H1 (cell line): ENCODE measurements around the gene LHPP. TPM values are rescaled to one million over a fixed set of nuclear protein-coding genes. Genes with fewer than 3 reads are reported as not detected.

Source experiments
- CTCF ChIA-PET: fragments of 300-600 bp; sonication (Branson Sonifier 250); formaldehyde crosslinking; loops from one replicate; lab custom pipeline; 2021; ENCODE audit not compliant: partially characterized antibody; lab: Charles Lee
- POLR2A ChIA-PET: fragments of 300-600 bp; sonication (Branson Sonifier 250); formaldehyde crosslinking; loops from one replicate; lab custom pipeline; 2021; ENCODE audit warnings: inconsistent platforms; ENCODE audit not compliant: partially characterized antibody; lab: Charles Lee
- DNase-seq, 2 experiments: peaks; one replicate each; pipeline versions ENCODE4 v3.0.0 to v3.0.0-alpha.2; 2010 to 2022; ENCODE audit warnings: low spot score in 2 of 2, low read depth in 1 of 2, mixed read lengths in 1 of 2
- FAIRE-seq: peaks from 2 replicates; lab custom pipeline; 2011; peaks lifted over from hg19 to GRCh38; lab: Jason Lieb, UNC
- H2AFZ ChIP-seq: 2 replicates; pipeline ENCODE4 v1.8.1; 2012; ENCODE audit warnings: low read length, inconsistent platforms
- H2AK5ac ChIP-seq: 2 replicates; pipeline ENCODE4 v1.6.1; 2013; ENCODE audit warnings: low read depth, low read length
- H2BK120ac ChIP-seq: replicated peaks from 2 replicates; pipeline ENCODE3; 2013; ENCODE audit warnings: low read depth, low read length, inconsistent platforms
- H2BK12ac ChIP-seq: 2 replicates; pipeline ENCODE4 v1.6.1; 2013; ENCODE audit warnings: low read depth, low read length
- H2BK15ac ChIP-seq: 2 replicates; pipeline ENCODE4 v1.6.1; 2013; ENCODE audit warnings: low read length
- H2BK20ac ChIP-seq: 2 replicates; pipeline ENCODE4 v1.6.1; 2013; ENCODE audit warnings: low read length
- H2BK5ac ChIP-seq: 2 replicates; pipeline ENCODE4 v1.6.1; 2013; ENCODE audit warnings: low read depth, low read length
- H3K14ac ChIP-seq: 2 replicates; pipeline ENCODE4 v1.6.1; 2013; ENCODE audit warnings: inconsistent platforms; ENCODE audit not compliant: insufficient read length
- H3K18ac ChIP-seq: 2 replicates; pipeline ENCODE4 v1.6.1; 2013; ENCODE audit warnings: low read length; ENCODE audit errors: extremely low read depth
- H3K23ac ChIP-seq: 2 replicates; pipeline ENCODE4 v1.6.1; 2013; ENCODE audit warnings: inconsistent platforms; ENCODE audit not compliant: insufficient read length
- H3K23me2 ChIP-seq: 2 replicates; pipeline ENCODE4 v1.6.1; 2013; ENCODE audit warnings: low read depth, low read length
- H3K27ac ChIP-seq: 2 replicates; pipeline ENCODE4 v1.6.1; 2011; ENCODE audit warnings: low read depth, low read length, inconsistent platforms
- H3K27me3 ChIP-seq, 4 experiments: replicated peaks in 1 of 4; 1 replicate in 1 of 4; 2 replicates in 3 of 4; pipeline versions ENCODE4 v1.6.1 to v1.8.1; 2011 to 2013; ENCODE audit warnings: low read length in 3 of 4, mild to moderate bottlenecking in 3 of 4, inconsistent platforms in 2 of 4, mixed read lengths in 2 of 4, moderate library complexity in 1 of 4; ENCODE audit not compliant: control insufficient read depth in 3 of 4, insufficient read depth in 3 of 4; ENCODE audit errors: extremely low read depth in 1 of 4
- H3K36me3 ChIP-seq, 4 experiments: 2 replicates each; pipeline versions ENCODE4 v1.6.1 to v1.8.1; 2011 to 2013; ENCODE audit warnings: mild to moderate bottlenecking in 4 of 4, low read length in 3 of 4, moderate library complexity in 2 of 4, control low read depth in 1 of 4, inconsistent platforms in 1 of 4; ENCODE audit not compliant: insufficient read depth in 4 of 4, control insufficient read depth in 2 of 4
- H3K4ac ChIP-seq: replicated peaks from 2 replicates; pipeline ENCODE3; 2013; ENCODE audit warnings: low read length, low read depth, mixed read lengths, inconsistent platforms; ENCODE audit not compliant: insufficient read length
- H3K4me1 ChIP-seq, 4 experiments: replicated peaks in 1 of 4; 1 replicate in 1 of 4; 2 replicates in 3 of 4; pipeline versions ENCODE4 v1.6.1 to v1.8.1; 2011 to 2013; ENCODE audit warnings: low read length in 3 of 4, inconsistent platforms in 2 of 4, mixed read lengths in 1 of 4; ENCODE audit not compliant: insufficient read depth in 4 of 4, control insufficient read depth in 3 of 4
- H3K4me2 ChIP-seq, 2 experiments: 2 replicates each; pipeline versions ENCODE4 v1.6.1 to v1.8.1; 2011 to 2013; ENCODE audit warnings: low read depth in 2 of 2, low read length in 2 of 2, control low read depth in 1 of 2, inconsistent platforms in 1 of 2, mild to moderate bottlenecking in 1 of 2; ENCODE audit not compliant: insufficient read depth in 1 of 2
- H3K4me3 ChIP-seq, 4 experiments: fragments of 200-600, 300-600 bp in 1 of 4; sonication (generic), shearing (Covaris generic), sonication (Bioruptor Twin) in 1 of 4; 2 replicates each; pipeline versions ENCODE4 v1.5.1 to v1.8.1; 2011 to 2016; ENCODE audit warnings: low read length in 4 of 4, low read depth in 3 of 4, control low read depth in 2 of 4, inconsistent platforms in 2 of 4, mild to moderate bottlenecking in 2 of 4, mixed read lengths in 1 of 4, moderate library complexity in 1 of 4; ENCODE audit not compliant: insufficient read depth in 2 of 4; ENCODE audit errors: extremely low read depth in 1 of 4
- H3K56ac ChIP-seq: replicated peaks from 2 replicates; pipeline ENCODE3; 2013; ENCODE audit warnings: low read depth, mild to moderate bottlenecking, mixed read lengths, low read length, inconsistent platforms; ENCODE audit not compliant: insufficient read length
- H3K79me1 ChIP-seq: 2 replicates; pipeline ENCODE4 v1.6.1; 2013; ENCODE audit warnings: low read depth, low read length, control low read depth
- H3K79me2 ChIP-seq, 2 experiments: 2 replicates each; pipeline versions ENCODE4 v1.6.1 to v1.8.1; 2012 to 2013; ENCODE audit warnings: low read length in 2 of 2, mild to moderate bottlenecking in 2 of 2, inconsistent platforms in 1 of 2; ENCODE audit not compliant: insufficient read depth in 2 of 2, control insufficient read depth in 1 of 2
- H3K9ac ChIP-seq, 4 experiments: replicated peaks in 1 of 4; 1 replicate in 1 of 4; 2 replicates in 3 of 4; pipeline versions ENCODE4 v1.6.1 to v1.8.1; 2011 to 2013; ENCODE audit warnings: low read depth in 3 of 4, low read length in 3 of 4, control low read depth in 2 of 4, mild to moderate bottlenecking in 2 of 4, moderate library complexity in 2 of 4, inconsistent platforms in 1 of 4; ENCODE audit errors: extremely low read depth in 1 of 4
- H3K9me3 ChIP-seq, 2 experiments: 2 replicates each; pipeline versions ENCODE4 v1.6.1 to v1.8.1; 2012 to 2013; ENCODE audit warnings: mild to moderate bottlenecking in 2 of 2, moderate library complexity in 2 of 2, control low read depth in 1 of 2, inconsistent platforms in 1 of 2, low read depth in 1 of 2, low read length in 1 of 2, mixed read lengths in 1 of 2; ENCODE audit not compliant: insufficient read depth in 2 of 2
- H4K20me1 ChIP-seq, 2 experiments: replicated peaks in 1 of 2; 2 replicates each; pipeline versions ENCODE3 to v1.8.1; 2011 to 2013; ENCODE audit warnings: inconsistent platforms in 2 of 2, low read length in 2 of 2, mild to moderate bottlenecking in 1 of 2; ENCODE audit not compliant: insufficient read depth in 2 of 2, control insufficient read depth in 1 of 2
- H4K5ac ChIP-seq: 2 replicates; pipeline ENCODE4 v1.6.1; 2013; ENCODE audit warnings: low read length, low read depth, mixed read lengths, inconsistent platforms; ENCODE audit not compliant: insufficient read length
- H4K8ac ChIP-seq: 2 replicates; pipeline ENCODE4 v1.8.0; 2013; ENCODE audit warnings: mild to moderate bottlenecking, moderate library complexity, low read length, inconsistent platforms; ENCODE audit not compliant: insufficient read depth; ENCODE audit errors: extremely low read depth
- H4K91ac ChIP-seq: replicated peaks from 2 replicates; pipeline ENCODE3; 2013; ENCODE audit warnings: low read length, mixed read lengths, inconsistent platforms; ENCODE audit not compliant: insufficient read length
- BRCA1 ChIP-seq: IDR thresholded peaks from 2 replicates; pipeline ENCODE4 v1.6.1; 2012; ENCODE audit warnings: low read depth, low read length, improper control_type of control experiment
- CREB1 ChIP-seq: IDR thresholded peaks from 2 replicates; pipeline ENCODE4 v1.6.1; 2012; ENCODE audit warnings: inconsistent platforms
- GTF2F1 ChIP-seq: IDR thresholded peaks from 2 replicates; pipeline ENCODE4 v1.6.1; 2012; ENCODE audit warnings: low read depth, low read length, improper control_type of control experiment, borderline replicate concordance
- KDM5A ChIP-seq: fragments of 200-600 bp; IDR thresholded peaks from 2 replicates; pipeline ENCODE4 v1.7.1; 2012; ENCODE audit warnings: mild to moderate bottlenecking, low read length, inconsistent platforms, mixed read lengths
- PHF8 ChIP-seq: fragments of 200-600 bp; sonication (generic); conservative IDR thresholded peaks from 2 replicates; pipeline ENCODE4 v1.7.1; 2012; ENCODE audit warnings: low read depth, mild to moderate bottlenecking, inconsistent platforms, low read length, moderate library complexity
- POLR2AphosphoS5 ChIP-seq: IDR thresholded peaks from 2 replicates; pipeline ENCODE4 v1.6.1; 2011; ENCODE audit warnings: low read depth, low read length
- RAD21 ChIP-seq, 2 experiments: IDR thresholded peaks in 1 of 2; conservative IDR thresholded peaks in 1 of 2; 2 replicates each; pipeline ENCODE4 v1.6.1; 2011; ENCODE audit warnings: low read depth in 2 of 2, low read length in 2 of 2, improper control_type of control experiment in 1 of 2, inconsistent platforms in 1 of 2, mild to moderate bottlenecking in 1 of 2, moderate library complexity in 1 of 2
- SAP30 ChIP-seq: fragments of 300-600 bp; sonication (generic); IDR thresholded peaks from 2 replicates; pipeline ENCODE4 v1.7.1; 2012; ENCODE audit warnings: low read length, moderate library complexity, mild to moderate bottlenecking, inconsistent platforms; ENCODE audit not compliant: insufficient read depth, insufficient replicate concordance
- SP2 ChIP-seq: IDR thresholded peaks from 2 replicates; pipeline ENCODE4 v1.6.1; 2012; ENCODE audit warnings: mild to moderate bottlenecking, low read length, inconsistent platforms
- SUZ12 ChIP-seq: fragments of 200-600 bp; sonication (generic); IDR thresholded peaks from 2 replicates; pipeline ENCODE4 v1.6.1; 2012; ENCODE audit warnings: mild to moderate bottlenecking, inconsistent platforms, low read length, moderate library complexity, mixed read lengths
- ZNF274 ChIP-seq: IDR thresholded peaks from 2 replicates; pipeline ENCODE4 v1.7.0; 2012; ENCODE audit warnings: low read length, borderline replicate concordance; ENCODE audit errors: extremely low read depth
- WGBS, 2 experiments: shearing (Covaris generic) in 1 of 2; methylation state at CpG; one replicate each; pipeline versions ENCODE4 v1.1.6 to v1.1.7; 2013 to 2015; ENCODE audit warnings: low lambda C conversion rate in 2 of 2, mixed read lengths in 2 of 2, inconsistent platforms in 1 of 2, low coverage in 1 of 2, missing lambda C conversion rate in 1 of 2; ENCODE audit not compliant: insufficient replicate concordance in 2 of 2, insufficient coverage in 1 of 2, insufficient read length in 1 of 2; ENCODE audit errors: extremely low coverage in 1 of 2, missing lambda C conversion rate in 1 of 2; 5-methylcytosine and 5-hydroxymethylcytosine counted together
- polyA plus RNA-seq, 7 experiments: library from polyadenylated mRNA; depleted of rRNA in 3 of 7; stranded (reverse) in 5 of 7; unstranded in 2 of 7; fragments of >200 nt in 5 of 7; fragments of 200-250 nt in 2 of 7; gene quantifications; 1 replicate in 5 of 7; 2 replicates in 1 of 7; 4 replicates in 1 of 7; pipeline versions ENCODE4 v1.2.1 to v1.2.3, GENCODE V29; 2011 to 2013; ENCODE audit warnings: missing spikeins in 2 of 7, mixed read lengths in 2 of 7
- total RNA-seq: library from RNA; stranded (reverse); fragmentation: NEBNext Ultra II Directional; extraction: Animal tissue kit (Norgen Biotek cat#: 25700); gene quantifications from 2 replicates; pipeline ENCODE4 v1.2.1, GENCODE V29; 2021
- TF ChIP-seq, protein P1 (sequence below): IDR thresholded peaks from 2 replicates; pipeline ENCODE4 v1.6.1; 2011; ENCODE audit warnings: low read length, improper control_type of control experiment

Gene LHPP
- total and polyA plus RNA-seq, 2 of the 8 experiments (the other 6 are each of a cell fraction or from before 2014, with no cell fraction given) = 26.0 to 45.0 TPM

DNA sequence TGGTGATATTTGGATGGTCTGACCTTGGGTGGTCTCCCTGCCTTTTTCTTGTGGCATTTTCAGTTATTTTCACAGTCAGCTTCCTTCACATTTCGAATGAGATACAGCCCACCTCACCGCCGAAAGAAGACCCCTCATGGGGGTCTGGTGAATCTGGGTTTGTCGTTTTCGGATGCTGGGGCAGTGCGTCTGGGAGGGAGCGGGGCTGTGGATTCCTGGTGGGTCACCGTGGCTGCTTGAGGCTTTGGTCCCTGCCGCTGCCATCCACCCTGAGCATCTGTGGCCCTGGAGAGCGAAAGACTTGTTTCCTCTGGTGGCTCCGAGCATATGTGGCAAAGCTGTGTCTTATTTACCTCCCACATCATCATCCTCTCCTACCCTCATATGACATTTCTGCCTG, 43.1 kb downstream of the LHPP start:
- no peaks in the 10 kb centered on the region for H4K20me1 ChIP-seq
- FAIRE-seq = no peak
- no peak overlapping the region for H3K4me3 ChIP-seq
- H4K5ac ChIP-seq = no peak overlapping the region
- H4K8ac ChIP-seq = no peak overlapping the region
- WGBS, 2 experiments = 94% methylated on average over 11 of the region's 11 CpGs; no CpG with 5 or more reads in 1 of the 2 experiments
- H3K9me3 ChIP-seq = peaks cover 7 to 9% of the 10 kb centered on the region in 2 experiments; a peak in 2 of 4 replicates
- H4K91ac ChIP-seq = no peak overlapping the region
- peaks cover 10% of the 10 kb centered on the region; the same call in 1 of the 2 replicates for H3K23me2 ChIP-seq
- H2BK20ac ChIP-seq = no peak overlapping the region
- H3K4me1 ChIP-seq = no peaks in the 10 kb centered on the region
- no peak overlapping the region for H2BK120ac ChIP-seq
- H3K4ac ChIP-seq = no peak overlapping the region
- no peak for DNase-seq
- H2BK12ac ChIP-seq = no peak overlapping the region
- no peaks in the 10 kb centered on the region for H3K27me3 ChIP-seq
- no peak overlapping the region for H2BK5ac ChIP-seq
- H2AK5ac ChIP-seq = no peak overlapping the region
- no peak overlapping the region for H3K56ac ChIP-seq
- H2AFZ ChIP-seq = no peak overlapping the region
- no peak overlapping the region for H3K23ac ChIP-seq
- no peaks in the 10 kb centered on the region for H3K79me1 ChIP-seq
- H3K14ac ChIP-seq = no peak overlapping the region
- no peak overlapping the region for H2BK15ac ChIP-seq
- CTCF ChIA-PET = interaction anchor here (1.2 to 1.5 kb wide), 3 partner anchors 11 to 101 kb away, joined by 3 to 5 read pairs (median 3); partner anchors contain the start of gene NKX1-2
- no peak overlapping the region for H3K27ac ChIP-seq
- POLR2A ChIA-PET = interaction anchor here (1.1 to 2.7 kb wide), 4 partner anchors 10 to 46 kb away, joined by 3 to 7 read pairs (median 4); no protein-coding TSS in a partner anchor
- H3K36me3 ChIP-seq = peaks cover 4 to 9% (median 6%) of the 10 kb centered on the region in 4 experiments; a peak in 6 of 8 replicates
- H3K4me2 ChIP-seq = no peak overlapping the region
- H3K79me2 ChIP-seq = no peaks in the 10 kb centered on the region
- H3K18ac ChIP-seq = no peak overlapping the region
- no peak overlapping the region for H3K9ac ChIP-seq
- no peak for TF ChIP-seq CREB1
- no peak for TF ChIP-seq GTF2F1
- no peak for TF ChIP-seq BRCA1
- no peak for TF ChIP-seq SUZ12
- TF ChIP-seq SAP30 = no peak
- TF ChIP-seq RAD21 (IDR thresholded peaks at IDR 0.05 in 1 of 2, conservative IDR thresholded peaks at IDR 0.05 in 1 of 2; ENCODE audit: low read depth in 2 of 2, low read length in 2 of 2) = no peak
- TF ChIP-seq KDM5A = no peak
- no peak for TF ChIP-seq ZNF274
- no peak for TF ChIP-seq PHF8
- TF ChIP-seq, protein P1, sequence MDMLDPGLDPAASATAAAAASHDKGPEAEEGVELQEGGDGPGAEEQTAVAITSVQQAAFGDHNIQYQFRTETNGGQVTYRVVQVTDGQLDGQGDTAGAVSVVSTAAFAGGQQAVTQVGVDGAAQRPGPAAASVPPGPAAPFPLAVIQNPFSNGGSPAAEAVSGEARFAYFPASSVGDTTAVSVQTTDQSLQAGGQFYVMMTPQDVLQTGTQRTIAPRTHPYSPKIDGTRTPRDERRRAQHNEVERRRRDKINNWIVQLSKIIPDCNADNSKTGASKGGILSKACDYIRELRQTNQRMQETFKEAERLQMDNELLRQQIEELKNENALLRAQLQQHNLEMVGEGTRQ = no peak
- no peak for TF ChIP-seq SP2
- no peak for TF ChIP-seq POLR2AphosphoS5
